ENCODE results near the gene CARNS1. TPM values are rescaled to one million over a fixed set of nuclear protein-coding genes. Genes with fewer than 3 reads are reported as not detected.

The CARNS1 gene
- total and polyA plus RNA-seq, 9 of the 15 experiments (the other 6 are each of a cell fraction or from before 2014, with no cell fraction given): 0.01 to 0.18 (median 0.06) TPM; not detected in 3

GRCh38 chr11:67395555-67396258 lies 19.8 kb upstream of the CARNS1 start (continued):
- TF ChIP-seq PRDM10 (IDR thresholded peaks at IDR 0.05; ENCODE audit: partially characterized antibody) (no peak), ZNF174 (CRISPR knock-in tag; IDR thresholded peaks at IDR 0.05) (no peak), KLF16 (IDR thresholded peaks at IDR 0.05) (no peak), RB1 (IDR thresholded peaks at IDR 0.05; ENCODE audit: low read depth) (no peak), ZNF707 (CRISPR knock-in tag; conservative IDR thresholded peaks at IDR 0.05) (no peak), POLR2G (IDR thresholded peaks at IDR 0.05; ENCODE audit: low read depth, low read length) (peak; percentile 65), FOXK1 (CRISPR knock-in tag; IDR thresholded peaks at IDR 0.05; ENCODE audit: borderline replicate concordance) (no peak), MYBL2 (IDR thresholded peaks at IDR 0.05; ENCODE audit: low read depth) (no peak), MYBL2 (CRISPR knock-in tag; IDR thresholded peaks at IDR 0.05; ENCODE audit: borderline replicate concordance) (no peak), MAFF (IDR thresholded peaks at IDR 0.05; ENCODE audit: low read length) (peak; percentile 14; the same call in 1 of the 2 replicates), NFXL1 (CRISPR knock-in tag; IDR thresholded peaks at IDR 0.05) (no peak), KLF10 (CRISPR knock-in tag; IDR thresholded peaks at IDR 0.05) (no peak), MAFG (tag; conservative IDR thresholded peaks at IDR 0.05) (no peak; the same call in 1 of the 2 replicates), BCOR (IDR thresholded peaks at IDR 0.05) (no peak), KAT2B (IDR thresholded peaks at IDR 0.05; ENCODE audit: low read depth, low read length) (no peak), CREM (IDR thresholded peaks at IDR 0.05; ENCODE audit: low read depth) (no peak), NCOA6 (IDR thresholded peaks at IDR 0.05) (no peak), ZSCAN32 (CRISPR knock-in tag; IDR thresholded peaks at IDR 0.05) (no peak), KDM5B (IDR thresholded peaks at IDR 0.05; ENCODE audit: insufficient replicate concordance, low read depth, low read length) (peak; percentile 12), HNRNPH1 (optimal IDR thresholded peaks at IDR 0.05; ENCODE audit: low read depth, low read length) (no peak), ZNF282 (CRISPR knock-in tag; IDR thresholded peaks at IDR 0.05) (no peak), ZNF316 (IDR thresholded peaks at IDR 0.05) (peak; percentile 72), OTX1 (CRISPR knock-in tag; IDR thresholded peaks at IDR 0.05) (no peak)
- TF ChIP-seq, protein P1, sequence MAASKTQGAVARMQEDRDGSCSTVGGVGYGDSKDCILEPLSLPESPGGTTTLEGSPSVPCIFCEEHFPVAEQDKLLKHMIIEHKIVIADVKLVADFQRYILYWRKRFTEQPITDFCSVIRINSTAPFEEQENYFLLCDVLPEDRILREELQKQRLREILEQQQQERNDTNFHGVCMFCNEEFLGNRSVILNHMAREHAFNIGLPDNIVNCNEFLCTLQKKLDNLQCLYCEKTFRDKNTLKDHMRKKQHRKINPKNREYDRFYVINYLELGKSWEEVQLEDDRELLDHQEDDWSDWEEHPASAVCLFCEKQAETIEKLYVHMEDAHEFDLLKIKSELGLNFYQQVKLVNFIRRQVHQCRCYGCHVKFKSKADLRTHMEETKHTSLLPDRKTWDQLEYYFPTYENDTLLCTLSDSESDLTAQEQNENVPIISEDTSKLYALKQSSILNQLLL (CRISPR knock-in tag; IDR thresholded peaks at IDR 0.05; ENCODE audit: borderline replicate concordance): no peak
- TF ChIP-seq, protein P2, sequence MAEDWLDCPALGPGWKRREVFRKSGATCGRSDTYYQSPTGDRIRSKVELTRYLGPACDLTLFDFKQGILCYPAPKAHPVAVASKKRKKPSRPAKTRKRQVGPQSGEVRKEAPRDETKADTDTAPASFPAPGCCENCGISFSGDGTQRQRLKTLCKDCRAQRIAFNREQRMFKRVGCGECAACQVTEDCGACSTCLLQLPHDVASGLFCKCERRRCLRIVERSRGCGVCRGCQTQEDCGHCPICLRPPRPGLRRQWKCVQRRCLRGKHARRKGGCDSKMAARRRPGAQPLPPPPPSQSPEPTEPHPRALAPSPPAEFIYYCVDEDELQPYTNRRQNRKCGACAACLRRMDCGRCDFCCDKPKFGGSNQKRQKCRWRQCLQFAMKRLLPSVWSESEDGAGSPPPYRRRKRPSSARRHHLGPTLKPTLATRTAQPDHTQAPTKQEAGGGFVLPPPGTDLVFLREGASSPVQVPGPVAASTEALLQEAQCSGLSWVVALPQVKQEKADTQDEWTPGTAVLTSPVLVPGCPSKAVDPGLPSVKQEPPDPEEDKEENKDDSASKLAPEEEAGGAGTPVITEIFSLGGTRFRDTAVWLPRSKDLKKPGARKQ (CRISPR knock-in tag; IDR thresholded peaks at IDR 0.05): no peak

Measured in K562 (cell line).